BE2C (cell line): ENCODE data around the gene PTBP1.

Experiments used
- DNase-seq: peaks from one replicate; pipeline ENCODE4 v3.0.0-alpha.2; 2020
- H3K27me3 ChIP-seq: fragments of 250-450 bp; sonication (Bioruptor Pico); 2 replicates; pipeline ENCODE4 v1.5.1; 2020; ENCODE audit warnings: mild to moderate bottlenecking
- H3K36me3 ChIP-seq: fragments of 250-450 bp; sonication (Bioruptor Pico); 2 replicates; pipeline ENCODE4 v1.5.1; 2020; ENCODE audit warnings: mild to moderate bottlenecking
- H3K4me1 ChIP-seq: fragments of 250-450 bp; sonication (Bioruptor Pico); 2 replicates; pipeline ENCODE4 v1.5.1; 2020
- H3K4me3 ChIP-seq: 2 replicates; pipeline ENCODE4 v1.5.1; 2011; ENCODE audit warnings: low read depth, low read length
- H3K9me3 ChIP-seq: fragments of 250-450 bp; sonication (Bioruptor Pico); 2 replicates; pipeline ENCODE4 v1.5.1; 2020
- TF ChIP-seq, protein P1 (sequence below): IDR thresholded peaks from 2 replicates; pipeline ENCODE4 v1.5.1; 2012; ENCODE audit warnings: mild to moderate bottlenecking, low read depth, low read length

PTBP1 gene

DNA sequence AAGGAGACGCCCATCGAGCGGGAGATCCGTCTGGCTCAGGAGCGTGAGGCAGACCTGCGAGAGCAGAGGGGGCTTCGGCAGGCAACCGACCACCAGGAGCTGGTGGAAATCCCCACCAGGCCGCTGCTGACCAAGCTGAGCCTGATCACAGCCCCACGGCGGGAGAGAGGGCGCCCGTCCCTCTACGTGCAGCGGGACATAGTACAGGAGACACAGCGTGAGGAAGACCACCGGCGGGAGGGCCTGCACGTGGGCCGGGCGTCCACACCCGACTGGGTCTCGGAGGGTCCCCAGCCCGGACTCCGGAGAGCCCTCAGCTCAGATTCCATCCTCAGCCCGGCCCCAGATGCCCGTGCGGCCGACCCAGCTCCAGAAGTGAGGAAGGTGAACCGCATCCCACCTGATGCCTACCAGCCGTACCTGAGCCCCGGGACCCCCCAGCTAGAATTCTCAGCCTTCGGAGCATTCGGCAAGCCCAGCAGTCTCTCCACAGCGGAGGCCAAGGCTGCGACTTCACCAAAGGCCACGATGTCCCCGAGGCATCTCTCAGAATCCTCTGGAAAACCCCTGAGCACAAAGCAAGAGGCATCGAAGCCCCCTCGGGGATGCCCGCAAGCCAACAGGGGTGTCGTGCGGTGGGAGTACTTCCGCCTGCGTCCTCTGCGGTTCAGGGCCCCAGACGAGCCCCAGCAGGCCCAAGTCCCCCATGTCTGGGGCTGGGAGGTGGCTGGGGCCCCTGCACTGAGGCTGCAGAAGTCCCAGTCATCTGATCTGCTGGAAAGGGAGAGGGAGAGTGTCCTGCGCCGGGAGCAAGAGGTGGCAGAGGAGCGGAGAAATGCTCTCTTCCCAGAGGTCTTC, 39.2 kb upstream of the PTBP1 start:
- no peaks in the 10 kb centered on the region for H3K4me1 ChIP-seq
- H3K36me3 ChIP-seq, result no peaks in the 10 kb centered on the region
- no peaks in the 10 kb centered on the region for H3K27me3 ChIP-seq
- no peak overlapping the region for H3K4me3 ChIP-seq
- peaks cover 17% of the 10 kb centered on the region for H3K9me3 ChIP-seq
- TF ChIP-seq, protein P1, sequence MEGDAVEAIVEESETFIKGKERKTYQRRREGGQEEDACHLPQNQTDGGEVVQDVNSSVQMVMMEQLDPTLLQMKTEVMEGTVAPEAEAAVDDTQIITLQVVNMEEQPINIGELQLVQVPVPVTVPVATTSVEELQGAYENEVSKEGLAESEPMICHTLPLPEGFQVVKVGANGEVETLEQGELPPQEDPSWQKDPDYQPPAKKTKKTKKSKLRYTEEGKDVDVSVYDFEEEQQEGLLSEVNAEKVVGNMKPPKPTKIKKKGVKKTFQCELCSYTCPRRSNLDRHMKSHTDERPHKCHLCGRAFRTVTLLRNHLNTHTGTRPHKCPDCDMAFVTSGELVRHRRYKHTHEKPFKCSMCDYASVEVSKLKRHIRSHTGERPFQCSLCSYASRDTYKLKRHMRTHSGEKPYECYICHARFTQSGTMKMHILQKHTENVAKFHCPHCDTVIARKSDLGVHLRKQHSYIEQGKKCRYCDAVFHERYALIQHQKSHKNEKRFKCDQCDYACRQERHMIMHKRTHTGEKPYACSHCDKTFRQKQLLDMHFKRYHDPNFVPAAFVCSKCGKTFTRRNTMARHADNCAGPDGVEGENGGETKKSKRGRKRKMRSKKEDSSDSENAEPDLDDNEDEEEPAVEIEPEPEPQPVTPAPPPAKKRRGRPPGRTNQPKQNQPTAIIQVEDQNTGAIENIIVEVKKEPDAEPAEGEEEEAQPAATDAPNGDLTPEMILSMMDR, result no peak
- no peak for DNase-seq

GRCh38 chr19:763181-763580, 34.1 kb upstream of the PTBP1 start:
- TF ChIP-seq, protein P1, result no peak
- Histone ChIP-seq H3K9me3 (no peaks in the 10 kb centered on the region; the same call in 1 of the 2 replicates), H3K27me3 (no peaks in the 10 kb centered on the region), H3K4me3 (no peak overlapping the region), H3K4me1 (no peaks in the 10 kb centered on the region), H3K36me3 (no peaks in the 10 kb centered on the region)
- no peak for DNase-seq

DNA sequence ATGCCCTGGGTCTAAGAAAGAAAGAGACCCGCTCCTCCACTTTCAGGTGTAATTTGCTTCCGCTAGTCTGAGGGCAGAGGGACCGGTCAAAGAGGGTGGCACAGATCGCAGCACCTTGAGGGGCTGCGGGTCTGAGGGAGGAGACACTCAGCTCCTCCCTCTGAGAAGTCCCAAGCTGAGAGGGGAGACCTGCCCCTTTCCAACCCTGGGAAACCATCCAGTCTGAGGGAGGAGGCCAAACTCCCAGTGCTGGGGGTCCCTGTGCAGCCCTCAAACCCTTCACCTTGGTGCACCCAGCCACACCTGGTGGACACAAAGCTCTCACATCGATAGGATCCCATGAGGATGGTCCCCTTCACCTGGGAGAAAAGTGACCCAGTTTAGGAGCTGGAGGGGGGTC, 33.4 kb upstream of the PTBP1 start:
- no peaks in the 10 kb centered on the region for H3K36me3 ChIP-seq
- no peaks in the 10 kb centered on the region; the same call in 1 of the 2 replicates for H3K9me3 ChIP-seq
- no peak overlapping the region for H3K4me3 ChIP-seq
- H3K4me1 ChIP-seq, result no peaks in the 10 kb centered on the region
- DNase-seq, result no peak
- TF ChIP-seq, protein P1, result no peak
- no peaks in the 10 kb centered on the region for H3K27me3 ChIP-seq

GRCh38 chr19:764301-764700, 33.0 kb upstream of the PTBP1 start:
- no peak for DNase-seq
- Histone ChIP-seq H3K9me3 (no peaks in the 10 kb centered on the region; the same call in 1 of the 2 replicates), H3K4me3 (no peak overlapping the region), H3K36me3 (no peaks in the 10 kb centered on the region), H3K27me3 (no peaks in the 10 kb centered on the region), H3K4me1 (no peaks in the 10 kb centered on the region)
- TF ChIP-seq, protein P1, result no peak

GRCh38 chr19:765179-765738, 32.0 kb upstream of the PTBP1 start:
- no peak for DNase-seq
- H3K36me3 ChIP-seq, result no peaks in the 10 kb centered on the region
- TF ChIP-seq, protein P1, result no peak
- H3K4me1 ChIP-seq, result no peaks in the 10 kb centered on the region
- H3K4me3 ChIP-seq, result no peak overlapping the region
- H3K9me3 ChIP-seq, result no peaks in the 10 kb centered on the region; the same call in 1 of the 2 replicates
- no peaks in the 10 kb centered on the region for H3K27me3 ChIP-seq

- Histone ChIP-seq H3K27me3 (no peaks in the 10 kb centered on the region), H3K9me3 (no peaks in the 10 kb centered on the region), H3K36me3 (no peaks in the 10 kb centered on the region), H3K4me3 (no peak overlapping the region), H3K4me1 (no peaks in the 10 kb centered on the region)
- no peak for DNase-seq
- TF ChIP-seq, protein P1, result no peak
Measured at GRCh38 chr19:768424-768823, 28.8 kb upstream of the PTBP1 start.
